Activated T-helper 2 cell treated with anti-CD3 and anti-CD28 coated beads, Interferon-gamma antibody, Interleukin-2, Interleukin-4, amounts not matched to agents 10 μg/mL and 5 μg/mL and 100 μg/mL, durations not matched to agents 14 hours and 24 hours and 36 hours (primary cell): ENCODE measurements around the gene C1orf146. TPM values are rescaled to one million over a fixed set of nuclear protein-coding genes. Genes with fewer than 3 reads are reported as not detected.
"Not testable (repeated sequence)": the region's sequence is repeated elsewhere in the genome, so short reads cannot be mapped to it uniquely, and the experiment has no call there.

Experiments
- DNase-seq: peaks from one replicate; pipeline ENCODE4 v3.0.0; 2021; ENCODE audit warnings: low spot score
- H3K27ac Mint-ChIP-seq: one replicate; pipeline ENCODE4 v1.8.0; 2021; ENCODE audit warnings: mixed read lengths
- H3K27me3 Mint-ChIP-seq: one replicate; pipeline ENCODE4 v1.8.0; 2021; ENCODE audit warnings: low read depth, mixed read lengths
- H3K36me3 Mint-ChIP-seq: one replicate; pipeline ENCODE4 v1.8.0; 2021; ENCODE audit warnings: low read depth, mixed read lengths
- H3K4me1 Mint-ChIP-seq: one replicate; pipeline ENCODE4 v1.8.0; 2021; ENCODE audit warnings: low read depth, mixed read lengths
- H3K4me3 Mint-ChIP-seq: one replicate; pipeline ENCODE4 v1.8.0; 2021; ENCODE audit warnings: low read depth, mild to moderate bottlenecking, moderate library complexity, mixed read lengths
- H3K9me3 Mint-ChIP-seq: one replicate; pipeline ENCODE4 v1.8.0; 2021; ENCODE audit warnings: mixed read lengths
- intact Hi-C: fragments of 100-400 bp; cut with micrococcal nuclease; formaldehyde crosslinking; loops from one replicate; pipeline ENCODE4 v1.15.1; 2023
- total RNA-seq: library from RNA; stranded (reverse); gene quantifications from 2 replicates; pipeline ENCODE4 v1.2.3, GENCODE V29; 2022

The C1orf146 gene
- total RNA-seq, 1 donor from 2014 or later, result not detected

GRCh38 chr1:92211166-92211565, 6.5 kb upstream of the C1orf146 start:
- Mint-ChIP-seq H3K9me3 (peaks cover under 1% of the 10 kb centered on the region), H3K4me3 (no peak overlapping the region), H3K27ac (no peak overlapping the region), H3K27me3 (no peaks in the 10 kb centered on the region), H3K36me3 (peaks cover under 1% of the 10 kb centered on the region), H3K4me1 (peaks cover 13% of the 10 kb centered on the region)
- DNase-seq, result no peak
- intact Hi-C loops, result no loop called here

GRCh38 chr1:92218559-92218958, 844 bp downstream of the C1orf146 start:
- H3K36me3 Mint-ChIP-seq, result no peaks in the 10 kb centered on the region
- no peak overlapping the region for H3K4me3 Mint-ChIP-seq
- no peaks in the 10 kb centered on the region for H3K4me1 Mint-ChIP-seq
- H3K27ac Mint-ChIP-seq, result no peak overlapping the region
- no peaks in the 10 kb centered on the region for H3K9me3 Mint-ChIP-seq
- DNase-seq, result no peak
- no peaks in the 10 kb centered on the region for H3K27me3 Mint-ChIP-seq
- intact Hi-C loops, result no loop called here

GRCh38 chr1:92219028-92219427, 1.3 kb downstream of the C1orf146 start:
- Mint-ChIP-seq H3K4me3 (no peak overlapping the region), H3K27me3 (no peaks in the 10 kb centered on the region), H3K4me1 (no peaks in the 10 kb centered on the region)

GRCh38 chr1:92228401-92228800, 10.7 kb downstream of the C1orf146 start:
- peaks cover 4% of the 10 kb centered on the region for H3K27me3 Mint-ChIP-seq
- H3K4me1 Mint-ChIP-seq, result no peaks in the 10 kb centered on the region
- H3K9me3 Mint-ChIP-seq, result no peaks in the 10 kb centered on the region
- intact Hi-C loops, result no loop called here
- DNase-seq, result no peak
- no peaks in the 10 kb centered on the region for H3K36me3 Mint-ChIP-seq
- no peak overlapping the region for H3K4me3 Mint-ChIP-seq
- H3K27ac Mint-ChIP-seq, result no peak overlapping the region

More at GRCh38 chr1:92219028-92219427, 1.3 kb downstream of the C1orf146 start:
- H3K36me3 Mint-ChIP-seq, result no peaks in the 10 kb centered on the region
- no peak overlapping the region for H3K27ac Mint-ChIP-seq
- intact Hi-C loops, result no loop called here
- DNase-seq, result no peak
- H3K9me3 Mint-ChIP-seq, result no peaks in the 10 kb centered on the region

GRCh38 chr1:92230736-92231135, 13.0 kb downstream of the C1orf146 start:
- Mint-ChIP-seq H3K4me3 (no peak overlapping the region), H3K4me1 (no peaks in the 10 kb centered on the region), H3K36me3 (no peaks in the 10 kb centered on the region), H3K27me3 (peaks cover 4% of the 10 kb centered on the region), H3K9me3 (no peaks in the 10 kb centered on the region), H3K27ac (no peak overlapping the region)
- intact Hi-C loops, result no loop called here
- no peak for DNase-seq

- Mint-ChIP-seq H3K4me3 (no peak overlapping the region), H3K27me3 (peaks cover 5% of the 10 kb centered on the region), H3K27ac (no peak overlapping the region), H3K4me1 (no peaks in the 10 kb centered on the region), H3K9me3 (no peaks in the 10 kb centered on the region), H3K36me3 (no peaks in the 10 kb centered on the region)
- intact Hi-C loops, result no loop called here
- DNase-seq, result no peak
Observed at GRCh38 chr1:92240034-92240433, 22.3 kb downstream of the C1orf146 start.

- Mint-ChIP-seq H3K36me3 (peaks cover 20% of the 10 kb centered on the region), H3K4me3 (no peak overlapping the region), H3K9me3 (no peaks in the 10 kb centered on the region), H3K27me3 (no peaks in the 10 kb centered on the region), H3K4me1 (no peaks in the 10 kb centered on the region), H3K27ac (no peak overlapping the region)
- intact Hi-C loops, result no loop called here
- no peak for DNase-seq
Observed at GRCh38 chr1:92244376-92244775, 26.7 kb downstream of the C1orf146 start.

- not testable (repeated sequence) for H3K4me1 Mint-ChIP-seq
Observed at GRCh38 chr1:92254714-92255113, 37.0 kb downstream of the C1orf146 start.

GRCh38 chr1:92259350-92259749, 41.6 kb downstream of the C1orf146 start:
- Mint-ChIP-seq H3K27ac (no peak overlapping the region), H3K27me3 (no peaks in the 10 kb centered on the region), H3K4me1 (peaks cover 2% of the 10 kb centered on the region), H3K36me3 (peaks cover 90% of the 10 kb centered on the region), H3K9me3 (peaks cover 16% of the 10 kb centered on the region), H3K4me3 (no peak overlapping the region)
- intact Hi-C loops, result no loop called here
- no peak for DNase-seq

More at GRCh38 chr1:92254714-92255113, 37.0 kb downstream of the C1orf146 start:
- Mint-ChIP-seq H3K36me3 (peaks cover 78% of the 10 kb centered on the region), H3K9me3 (peaks cover 25% of the 10 kb centered on the region)
- H3K27ac Mint-ChIP-seq, H3K27me3 Mint-ChIP-seq, H3K4me3 Mint-ChIP-seq, intact Hi-C loops, DNase-seq: not testable (repeated sequence)

GRCh38 chr1:92262516-92262915, 44.8 kb downstream of the C1orf146 start:
- no peak for DNase-seq
- peaks cover 69% of the 10 kb centered on the region for H3K36me3 Mint-ChIP-seq
- no peak overlapping the region for H3K4me3 Mint-ChIP-seq
- intact Hi-C loops, result no loop called here
- no peaks in the 10 kb centered on the region for H3K9me3 Mint-ChIP-seq
- H3K27me3 Mint-ChIP-seq, result no peaks in the 10 kb centered on the region
- no peaks in the 10 kb centered on the region for H3K4me1 Mint-ChIP-seq
- H3K27ac Mint-ChIP-seq, result no peak overlapping the region

GRCh38 chr1:92273039-92273438, 55.3 kb downstream of the C1orf146 start:
- peaks cover 10% of the 10 kb centered on the region for H3K4me1 Mint-ChIP-seq
- H3K4me3 Mint-ChIP-seq, result no peak overlapping the region
- no peaks in the 10 kb centered on the region for H3K9me3 Mint-ChIP-seq
- intact Hi-C loops, result loop anchor here (5.0 kb wide), 1 partner anchor 71 kb away; no protein-coding TSS in a partner anchor
- no peak for DNase-seq
- no peak overlapping the region for H3K27ac Mint-ChIP-seq
- no peaks in the 10 kb centered on the region for H3K27me3 Mint-ChIP-seq
- peaks cover 77% of the 10 kb centered on the region for H3K36me3 Mint-ChIP-seq

- no peak for DNase-seq
- Mint-ChIP-seq H3K27me3 (no peaks in the 10 kb centered on the region), H3K27ac (no peak overlapping the region), H3K9me3 (no peaks in the 10 kb centered on the region), H3K4me1 (peaks cover 10% of the 10 kb centered on the region), H3K36me3 (peaks cover 75% of the 10 kb centered on the region), H3K4me3 (no peak overlapping the region)
- intact Hi-C loops, result loop anchor here (5.0 kb wide), 1 partner anchor 73 kb away; no protein-coding TSS in a partner anchor
Observed at GRCh38 chr1:92274939-92275338, 57.2 kb downstream of the C1orf146 start.

- H3K27me3 Mint-ChIP-seq, result no peaks in the 10 kb centered on the region
- no peak overlapping the region for H3K4me3 Mint-ChIP-seq
- no peaks in the 10 kb centered on the region for H3K9me3 Mint-ChIP-seq
- no peak for DNase-seq
- intact Hi-C loops, result no loop called here
- peaks cover 15% of the 10 kb centered on the region for H3K4me1 Mint-ChIP-seq
- H3K27ac Mint-ChIP-seq, result no peak overlapping the region
- peaks cover 80% of the 10 kb centered on the region for H3K36me3 Mint-ChIP-seq
Observed at GRCh38 chr1:92276082-92276481, 58.4 kb downstream of the C1orf146 start.
